ENCODE results near the gene FAM24A. TPM values are rescaled to one million over a fixed set of nuclear protein-coding genes. Genes with fewer than 3 reads are reported as not detected.

FAM24A gene
- total and polyA plus RNA-seq, 2 donors (not counting 1 experiment from before 2014, with no cell fraction given), result not detected

GRCh38 chr10:122953902-122954730 is 43.7 kb downstream of the FAM24A start, which contains the start of gene C10orf88:
C10orf88 (minus strand) TSS chr10:122954227; CDS start chr10:122954178, 49 bp downstream.
- peak within 1 kb of the TSS; percentile 87 for H3K4me3 Mint-ChIP-seq
- peaks cover 26% of the 10 kb centered on the region for H3K4me1 Mint-ChIP-seq
- Histone ChIP-seq H3K4me1 (ENCODE audit: control insufficient read depth in 2 of 2, insufficient read depth in 2 of 2, low read length in 2 of 2) (peaks cover 16 to 19% of the 10 kb centered on the region in 2 donors), H3K27me3 (replicated peaks in 1 of 4; ENCODE audit: control extremely low read depth in 1 of 4, control insufficient read depth in 3 of 4, insufficient read depth in 4 of 4, low read length in 3 of 4) (no peaks in the 10 kb centered on the region), H3K79me2 (ENCODE audit: control insufficient read depth, insufficient read depth, low read length) (peaks cover 3% of the 10 kb centered on the region), H3K9me3 (ENCODE audit: control extremely low read depth in 1 of 3, control insufficient read depth in 2 of 3, insufficient read depth in 1 of 3, low read length in 2 of 3) (peaks cover 0 to 8% (median 0%) of the 10 kb centered on the region in 3 donors), H2AFZ (ENCODE audit: insufficient read depth, low read depth, low read length, poor library complexity, severe bottlenecking) (peak within 1 kb of the TSS; percentile 100), H4K20me1 (ENCODE audit: control insufficient read depth, insufficient read depth, low read length, poor library complexity, severe bottlenecking) (no peaks in the 10 kb centered on the region), H3K9ac (ENCODE audit: low read length) (peak within 1 kb of the TSS; percentile 95), H3K27ac (ENCODE audit: low read length in 2 of 2) (peak within 1 kb of the TSS; percentile 58 to 82), H3K4me2 (replicated peaks; ENCODE audit: low read depth, low read length, poor library complexity, severe bottlenecking) (peak within 1 kb of the TSS; percentile 93), H3K36me3 (replicated peaks in 1 of 2; ENCODE audit: control extremely low read depth in 1 of 2, control insufficient read depth in 1 of 2, extremely low read depth in 1 of 2, insufficient read depth in 2 of 2, low read length in 1 of 2) (no peaks in the 10 kb centered on the region), H3K4me3 (ENCODE audit: control extremely low read depth in 1 of 5, extremely low read depth in 1 of 5, insufficient read depth in 1 of 5, low read depth in 2 of 5, low read length in 4 of 5) (peak within 1 kb of the TSS; percentile 17 to 92 (median 87))
- DNase-seq, result peak; percentile 99
- intact Hi-C loops (cut with micrococcal nuclease), result loop anchor here (1.0 kb wide), 3 partner anchors 26 to 75 kb away; partner anchors contain the start of genes FAM24B, IKZF5 and PSTK
- no peaks in the 10 kb centered on the region for H3K9me3 Mint-ChIP-seq (ENCODE audit: insufficient read depth)
- peak within 1 kb of the TSS; percentile 91 for H3K27ac Mint-ChIP-seq
- ChIA-PET POLR2A (interaction anchor here (0.8 to 2.1 kb wide), 3 partner anchors 54 to 580 kb away, joined by 4 to 12 read pairs (median 5); partner anchors contain the start of genes ACADSB, BUB3, IKZF5 and PLEKHA1), CTCF (interaction anchor here (0.7 to 3.5 kb wide), 2 partner anchors 26 to 54 kb away, joined by 3 to 19 read pairs; partner anchors contain the start of genes ACADSB, IKZF5 and PSTK)
- WGBS (ENCODE audit: insufficient coverage), result 3% methylated on average over 68 of the region's 77 CpGs
- H3K27me3 Mint-ChIP-seq, result no peaks in the 10 kb centered on the region
- ATAC-seq (ENCODE audit: low read depth), result peak; percentile 93
- TF ChIP-seq, protein P1, sequence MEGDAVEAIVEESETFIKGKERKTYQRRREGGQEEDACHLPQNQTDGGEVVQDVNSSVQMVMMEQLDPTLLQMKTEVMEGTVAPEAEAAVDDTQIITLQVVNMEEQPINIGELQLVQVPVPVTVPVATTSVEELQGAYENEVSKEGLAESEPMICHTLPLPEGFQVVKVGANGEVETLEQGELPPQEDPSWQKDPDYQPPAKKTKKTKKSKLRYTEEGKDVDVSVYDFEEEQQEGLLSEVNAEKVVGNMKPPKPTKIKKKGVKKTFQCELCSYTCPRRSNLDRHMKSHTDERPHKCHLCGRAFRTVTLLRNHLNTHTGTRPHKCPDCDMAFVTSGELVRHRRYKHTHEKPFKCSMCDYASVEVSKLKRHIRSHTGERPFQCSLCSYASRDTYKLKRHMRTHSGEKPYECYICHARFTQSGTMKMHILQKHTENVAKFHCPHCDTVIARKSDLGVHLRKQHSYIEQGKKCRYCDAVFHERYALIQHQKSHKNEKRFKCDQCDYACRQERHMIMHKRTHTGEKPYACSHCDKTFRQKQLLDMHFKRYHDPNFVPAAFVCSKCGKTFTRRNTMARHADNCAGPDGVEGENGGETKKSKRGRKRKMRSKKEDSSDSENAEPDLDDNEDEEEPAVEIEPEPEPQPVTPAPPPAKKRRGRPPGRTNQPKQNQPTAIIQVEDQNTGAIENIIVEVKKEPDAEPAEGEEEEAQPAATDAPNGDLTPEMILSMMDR (IDR thresholded peaks at IDR 0.05), result no peak
- TF ChIP-seq EZH2 (IDR thresholded peaks at IDR 0.05; ENCODE audit: borderline replicate concordance, insufficient read depth, low read depth, low read length, poor library complexity, severe bottlenecking), result no peak

All from B cell (primary cell).